ENCODE data around the gene GATA2. TPM values are rescaled to one million over a fixed set of nuclear protein-coding genes. Genes with fewer than 3 reads are reported as not detected.

Gene GATA2
- total and polyA plus RNA-seq, 2 of the 13 experiments (the other 11 are each of a cell fraction or from before 2014, with no cell fraction given), result 3.5 to 6.2 TPM

DNA sequence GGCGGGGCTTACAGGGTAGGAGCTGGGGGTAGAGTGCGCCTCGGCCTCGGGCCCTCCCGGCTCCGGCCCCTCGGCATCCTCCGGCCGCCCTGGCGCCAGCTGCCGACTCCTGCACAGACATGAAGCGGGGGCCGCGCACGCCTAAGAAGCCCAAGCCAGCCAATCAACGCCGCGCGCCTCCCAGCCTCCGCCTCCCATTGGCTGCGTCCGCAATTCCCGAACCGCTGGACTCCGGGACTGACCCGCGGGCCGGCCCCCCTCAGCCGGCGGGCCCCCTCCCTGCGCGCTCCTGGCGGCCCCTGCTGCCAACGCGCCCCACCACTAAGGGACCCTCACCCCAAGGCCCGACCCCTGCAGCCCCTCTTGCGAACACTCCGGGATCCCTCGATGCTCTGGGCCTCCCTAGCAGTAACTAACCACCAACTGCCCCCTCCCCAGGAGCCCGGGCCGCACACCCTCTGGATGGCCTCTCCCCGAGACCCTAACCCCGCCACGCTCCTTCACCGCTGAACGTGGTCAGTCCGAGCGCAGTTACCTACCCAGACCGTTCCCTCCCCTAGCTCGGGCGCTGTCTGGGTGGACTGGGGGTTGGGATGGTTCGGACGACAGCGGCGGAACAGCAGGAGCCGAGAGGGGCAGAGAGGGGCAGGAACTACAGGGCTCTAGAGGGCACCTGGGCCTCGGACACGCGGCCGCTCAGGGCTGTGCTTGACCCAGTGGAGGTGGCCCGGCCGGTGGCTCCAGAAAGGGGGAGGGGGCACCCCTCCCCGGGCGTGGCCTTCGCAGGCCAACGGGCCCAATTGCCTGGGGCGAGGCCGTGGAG lies 5.0 kb downstream of the GATA2 start (continued):
- no peak for TF ChIP-seq HNRNPUL1 (IDR thresholded peaks at IDR 0.05; ENCODE audit: low read depth, low read length)
- no peak for TF ChIP-seq ZNF557 (CRISPR knock-in tag; IDR thresholded peaks at IDR 0.05)
- no peak; the same call in 1 of the 2 replicates for TF ChIP-seq MEIS1 (CRISPR knock-in tag; IDR thresholded peaks at IDR 0.05; ENCODE audit: borderline replicate concordance)
- TF ChIP-seq, protein P1, sequence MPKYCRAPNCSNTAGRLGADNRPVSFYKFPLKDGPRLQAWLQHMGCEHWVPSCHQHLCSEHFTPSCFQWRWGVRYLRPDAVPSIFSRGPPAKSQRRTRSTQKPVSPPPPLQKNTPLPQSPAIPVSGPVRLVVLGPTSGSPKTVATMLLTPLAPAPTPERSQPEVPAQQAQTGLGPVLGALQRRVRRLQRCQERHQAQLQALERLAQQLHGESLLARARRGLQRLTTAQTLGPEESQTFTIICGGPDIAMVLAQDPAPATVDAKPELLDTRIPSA (CRISPR knock-in tag; IDR thresholded peaks at IDR 0.05; ENCODE audit: borderline replicate concordance), result no peak
- no peak for TF ChIP-seq ZNF207 (IDR thresholded peaks at IDR 0.05; ENCODE audit: borderline replicate concordance)
- TF ChIP-seq, protein P2, sequence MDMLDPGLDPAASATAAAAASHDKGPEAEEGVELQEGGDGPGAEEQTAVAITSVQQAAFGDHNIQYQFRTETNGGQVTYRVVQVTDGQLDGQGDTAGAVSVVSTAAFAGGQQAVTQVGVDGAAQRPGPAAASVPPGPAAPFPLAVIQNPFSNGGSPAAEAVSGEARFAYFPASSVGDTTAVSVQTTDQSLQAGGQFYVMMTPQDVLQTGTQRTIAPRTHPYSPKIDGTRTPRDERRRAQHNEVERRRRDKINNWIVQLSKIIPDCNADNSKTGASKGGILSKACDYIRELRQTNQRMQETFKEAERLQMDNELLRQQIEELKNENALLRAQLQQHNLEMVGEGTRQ (IDR thresholded peaks at IDR 0.05; ENCODE audit: low read depth, low read length), result no peak
- TF ChIP-seq, protein P2 (CRISPR knock-in tag; IDR thresholded peaks at IDR 0.05; ENCODE audit: borderline replicate concordance), result no peak
- TF ChIP-seq HCFC1 (IDR thresholded peaks at IDR 0.05; ENCODE audit: low read depth, low read length), result no peak
- TF ChIP-seq NR2F2 (IDR thresholded peaks at IDR 0.05; ENCODE audit: borderline replicate concordance, low read depth), result peak; percentile 34; the same call in 1 of the 2 replicates
- TF ChIP-seq, protein P3, sequence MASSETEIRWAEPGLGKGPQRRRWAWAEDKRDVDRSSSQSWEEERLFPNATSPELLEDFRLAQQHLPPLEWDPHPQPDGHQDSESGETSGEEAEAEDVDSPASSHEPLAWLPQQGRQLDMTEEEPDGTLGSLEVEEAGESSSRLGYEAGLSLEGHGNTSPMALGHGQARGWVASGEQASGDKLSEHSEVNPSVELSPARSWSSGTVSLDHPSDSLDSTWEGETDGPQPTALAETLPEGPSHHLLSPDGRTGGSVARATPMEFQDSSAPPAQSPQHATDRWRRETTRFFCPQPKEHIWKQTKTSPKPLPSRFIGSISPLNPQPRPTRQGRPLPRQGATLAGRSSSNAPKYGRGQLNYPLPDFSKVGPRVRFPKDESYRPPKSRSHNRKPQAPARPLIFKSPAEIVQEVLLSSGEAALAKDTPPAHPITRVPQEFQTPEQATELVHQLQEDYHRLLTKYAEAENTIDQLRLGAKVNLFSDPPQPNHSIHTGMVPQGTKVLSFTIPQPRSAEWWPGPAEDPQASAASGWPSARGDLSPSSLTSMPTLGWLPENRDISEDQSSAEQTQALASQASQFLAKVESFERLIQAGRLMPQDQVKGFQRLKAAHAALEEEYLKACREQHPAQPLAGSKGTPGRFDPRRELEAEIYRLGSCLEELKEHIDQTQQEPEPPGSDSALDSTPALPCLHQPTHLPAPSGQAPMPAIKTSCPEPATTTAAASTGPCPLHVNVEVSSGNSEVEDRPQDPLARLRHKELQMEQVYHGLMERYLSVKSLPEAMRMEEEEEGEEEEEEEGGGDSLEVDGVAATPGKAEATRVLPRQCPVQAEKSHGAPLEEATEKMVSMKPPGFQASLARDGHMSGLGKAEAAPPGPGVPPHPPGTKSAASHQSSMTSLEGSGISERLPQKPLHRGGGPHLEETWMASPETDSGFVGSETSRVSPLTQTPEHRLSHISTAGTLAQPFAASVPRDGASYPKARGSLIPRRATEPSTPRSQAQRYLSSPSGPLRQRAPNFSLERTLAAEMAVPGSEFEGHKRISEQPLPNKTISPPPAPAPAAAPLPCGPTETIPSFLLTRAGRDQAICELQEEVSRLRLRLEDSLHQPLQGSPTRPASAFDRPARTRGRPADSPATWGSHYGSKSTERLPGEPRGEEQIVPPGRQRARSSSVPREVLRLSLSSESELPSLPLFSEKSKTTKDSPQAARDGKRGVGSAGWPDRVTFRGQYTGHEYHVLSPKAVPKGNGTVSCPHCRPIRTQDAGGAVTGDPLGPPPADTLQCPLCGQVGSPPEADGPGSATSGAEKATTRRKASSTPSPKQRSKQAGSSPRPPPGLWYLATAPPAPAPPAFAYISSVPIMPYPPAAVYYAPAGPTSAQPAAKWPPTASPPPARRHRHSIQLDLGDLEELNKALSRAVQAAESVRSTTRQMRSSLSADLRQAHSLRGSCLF (CRISPR knock-in tag; IDR thresholded peaks at IDR 0.05; ENCODE audit: borderline replicate concordance), result no peak
- TF ChIP-seq GABPB1 (CRISPR knock-in tag; IDR thresholded peaks at IDR 0.05), result peak; percentile 37; the same call in 1 of the 2 replicates
- TF ChIP-seq PRPF4 (IDR thresholded peaks at IDR 0.05; ENCODE audit: low read depth, low read length, poor library complexity, severe bottlenecking), result no peak
- no peak for TF ChIP-seq RFX3 (CRISPR knock-in tag; IDR thresholded peaks at IDR 0.05)
- peak; percentile 78; the same call in 1 of the 2 replicates for TF ChIP-seq ZNF33B (CRISPR knock-in tag; IDR thresholded peaks at IDR 0.05)
- TF ChIP-seq BRD4 (CRISPR knock-in tag; IDR thresholded peaks at IDR 0.05), result no peak
- no peak for TF ChIP-seq ZNF460 (CRISPR knock-in tag; IDR thresholded peaks at IDR 0.05; ENCODE audit: borderline replicate concordance)
- TF ChIP-seq GATAD1 (CRISPR knock-in tag; IDR thresholded peaks at IDR 0.05), result peak; percentile 17; the same call in 1 of the 2 replicates
- TF ChIP-seq AHR (CRISPR knock-in tag; IDR thresholded peaks at IDR 0.05), result 0 out of 2 replicates have a peak, but pooled peaks have one; percentile 49
- TF ChIP-seq ZNF329 (CRISPR knock-in tag; IDR thresholded peaks at IDR 0.05; ENCODE audit: low read depth), result no peak
- peak; percentile 49 for TF ChIP-seq SKI (IDR thresholded peaks at IDR 0.05; ENCODE audit: partially characterized antibody)
- 0 out of 2 replicates have a peak, but pooled peaks have one; percentile 5 for TF ChIP-seq ZNF709 (CRISPR knock-in tag; IDR thresholded peaks at IDR 0.05)
- TF ChIP-seq SNAPC2 (CRISPR knock-in tag; IDR thresholded peaks at IDR 0.05), result peak; percentile 43; the same call in 1 of the 2 replicates
- no peak for TF ChIP-seq ZKSCAN5 (CRISPR knock-in tag; IDR thresholded peaks at IDR 0.05)
